ENCODE measurements around the gene NTRK2.

Gene NTRK2

GRCh38 chr9:85024374-85024773 lies 354.8 kb downstream of the NTRK2 start:
- DNase-seq (ENCODE audit: low read depth): no peak

GRCh38 chr9:85025638-85026037 lies 356.1 kb downstream of the NTRK2 start:
- DNase-seq (ENCODE audit: low read depth): no peak

GRCh38 chr9:85027870-85028269 lies 358.3 kb downstream of the NTRK2 start:
- DNase-seq (ENCODE audit: low read depth): no peak

GRCh38 chr9:85030316-85030715 lies 360.8 kb downstream of the NTRK2 start:
- no peak for DNase-seq (ENCODE audit: low read depth)

GRCh38 chr9:85036496-85036895 lies 367.0 kb downstream of the NTRK2 start:
- no peak for DNase-seq (ENCODE audit: low read depth)

GRCh38 chr9:85038061-85038460 lies 368.5 kb downstream of the NTRK2 start:
- no peak for DNase-seq (ENCODE audit: low read depth)

GRCh38 chr9:85038824-85039608 lies 369.5 kb downstream of the NTRK2 start:
- DNase-seq (ENCODE audit: low read depth): no peak

- DNase-seq (ENCODE audit: low read depth): no peak
Measured at GRCh38 chr9:85040146-85040545, 370.6 kb downstream of the NTRK2 start.

GRCh38 chr9:85040821-85041465 lies 371.4 kb downstream of the NTRK2 start:
- no peak for DNase-seq (ENCODE audit: low read depth)

- no peak for DNase-seq (ENCODE audit: low read depth)
Measured at GRCh38 chr9:85041466-85042137, 372.1 kb downstream of the NTRK2 start.

- DNase-seq (ENCODE audit: low read depth): no peak
Measured at GRCh38 chr9:85042981-85043647, 373.6 kb downstream of the NTRK2 start.

GRCh38 chr9:85045271-85045670 lies 375.7 kb downstream of the NTRK2 start:
- DNase-seq (ENCODE audit: low read depth): no peak

GRCh38 chr9:85046475-85046874 lies 376.9 kb downstream of the NTRK2 start:
- DNase-seq (ENCODE audit: low read depth): no peak

GRCh38 chr9:85053206-85053786 lies 383.8 kb downstream of the NTRK2 start:
- no peak for DNase-seq (ENCODE audit: low read depth)

- no peak for DNase-seq (ENCODE audit: low read depth)
Measured at GRCh38 chr9:85054017-85054416, 384.5 kb downstream of the NTRK2 start.

- DNase-seq (ENCODE audit: low read depth): no peak
Measured at GRCh38 chr9:85055506-85056202, 386.1 kb downstream of the NTRK2 start.

GRCh38 chr9:85056203-85056572 lies 386.7 kb downstream of the NTRK2 start:
- DNase-seq (ENCODE audit: low read depth): no peak

GRCh38 chr9:85061969-85062368 lies 392.4 kb downstream of the NTRK2 start:
- no peak for DNase-seq (ENCODE audit: low read depth)

GRCh38 chr9:85062385-85063022 lies 393.0 kb downstream of the NTRK2 start:
- DNase-seq (ENCODE audit: low read depth): no peak

GRCh38 chr9:85064811-85065371 lies 395.4 kb downstream of the NTRK2 start:
- no peak for DNase-seq (ENCODE audit: low read depth)

GRCh38 chr9:85067792-85068191 lies 398.3 kb downstream of the NTRK2 start:
- DNase-seq (ENCODE audit: low read depth): no peak
